ENCODE results near the gene VWC2.

VWC2 gene

GRCh38 chr7:49775949-49776443 is 2.6 kb downstream of the VWC2 start (continued):
- TF ChIP-seq ZNF777 (tag by site-specific recombination; IDR thresholded peaks at IDR 0.05; ENCODE audit: borderline replicate concordance) (no peak), ZNF132 (tag by site-specific recombination; IDR thresholded peaks at IDR 0.05; ENCODE audit: borderline replicate concordance) (no peak), ZNF518A (tag by site-specific recombination; conservative IDR thresholded peaks at IDR 0.05; ENCODE audit: low read depth) (no peak)

GRCh38 chr7:49776994-49777393 is 3.6 kb downstream of the VWC2 start:
- Histone ChIP-seq H3K9me3 (ENCODE audit: control insufficient read depth, insufficient read depth, low read depth, low read length) (no peaks in the 10 kb centered on the region), H3K4me1 (ENCODE audit: control insufficient read depth, insufficient read depth, low read length) (no peaks in the 10 kb centered on the region; the same call in 1 of the 2 replicates), H3K4me3 (ENCODE audit: low read depth, low read length) (no peak overlapping the region), H3K36me3 (ENCODE audit: control insufficient read depth in 2 of 2, insufficient read depth in 1 of 2, low read length in 2 of 2) (no peaks in the 10 kb centered on the region), H3K27ac (ENCODE audit: extremely low read depth, low read depth, low read length) (no peak overlapping the region)
- CTCF ChIA-PET = interaction anchor here (0.6 to 2.2 kb wide), 10 partner anchors 9 to 1786 kb away, joined by 3 to 12 read pairs (median 3); no protein-coding TSS in a partner anchor
- POLR2A ChIA-PET = no interaction called here
- no peak for TF ChIP-seq CTCF (tag by site-specific recombination; IDR thresholded peaks at IDR 0.05)
- no peak for TF ChIP-seq ZNF112 (tag by site-specific recombination; IDR thresholded peaks at IDR 0.05)
- no peak for TF ChIP-seq ZBTB7A (tag by site-specific recombination; IDR thresholded peaks at IDR 0.05; ENCODE audit: low read depth)
- no peak for TF ChIP-seq HOXA7 (CRISPR knock-in tag; IDR thresholded peaks at IDR 0.05; ENCODE audit: borderline replicate concordance)
- TF ChIP-seq ZNF623 (tag by site-specific recombination; IDR thresholded peaks at IDR 0.05) = no peak
- TF ChIP-seq ZNF26 (tag by site-specific recombination; IDR thresholded peaks at IDR 0.05) = no peak
- TF ChIP-seq HIC1 (tag by site-specific recombination; IDR thresholded peaks at IDR 0.05) = no peak

- POLR2A ChIA-PET = no interaction called here
- Histone ChIP-seq H3K36me3 (ENCODE audit: control insufficient read depth in 2 of 2, insufficient read depth in 1 of 2, low read length in 2 of 2) (no peaks in the 10 kb centered on the region), H3K4me1 (ENCODE audit: control insufficient read depth, insufficient read depth, low read length) (no peaks in the 10 kb centered on the region; the same call in 1 of the 2 replicates), H3K27ac (ENCODE audit: extremely low read depth, low read depth, low read length) (no peak overlapping the region), H3K9me3 (ENCODE audit: control insufficient read depth, insufficient read depth, low read depth, low read length) (no peaks in the 10 kb centered on the region), H3K4me3 (ENCODE audit: low read depth, low read length) (no peak overlapping the region)
- CTCF ChIA-PET = no interaction called here
- TF ChIP-seq ZFP41 (tag by site-specific recombination; IDR thresholded peaks at IDR 0.05; ENCODE audit: borderline replicate concordance) (no peak), ZFHX2 (tag by site-specific recombination; conservative IDR thresholded peaks at IDR 0.05) (no peak), ZBTB10 (tag by site-specific recombination; IDR thresholded peaks at IDR 0.05) (no peak), ZNF664 (tag by site-specific recombination; IDR thresholded peaks at IDR 0.05) (no peak), ZNF416 (tag by site-specific recombination; IDR thresholded peaks at IDR 0.05) (no peak), ZNF830 (tag by site-specific recombination; IDR thresholded peaks at IDR 0.05; ENCODE audit: low read depth) (no peak), ZNF677 (tag by site-specific recombination; IDR thresholded peaks at IDR 0.05) (no peak), ZNF837 (tag by site-specific recombination; IDR thresholded peaks at IDR 0.05) (no peak), ZNF514 (tag by site-specific recombination; IDR thresholded peaks at IDR 0.05) (no peak), HOXA7 (CRISPR knock-in tag; IDR thresholded peaks at IDR 0.05; ENCODE audit: borderline replicate concordance) (no peak), ZNF623 (tag by site-specific recombination; IDR thresholded peaks at IDR 0.05) (no peak)
Observed at GRCh38 chr7:49778731-49779270, 5.4 kb downstream of the VWC2 start.

Data from HEK293 (cell line).